Fibroblast of skin of right biceps (primary cell): ENCODE results near the gene CXCR4.

Source experiments
- DNase-seq: peaks from one replicate; pipeline ENCODE4 v3.0.0-alpha.2; 2013

CXCR4 gene

DNA sequence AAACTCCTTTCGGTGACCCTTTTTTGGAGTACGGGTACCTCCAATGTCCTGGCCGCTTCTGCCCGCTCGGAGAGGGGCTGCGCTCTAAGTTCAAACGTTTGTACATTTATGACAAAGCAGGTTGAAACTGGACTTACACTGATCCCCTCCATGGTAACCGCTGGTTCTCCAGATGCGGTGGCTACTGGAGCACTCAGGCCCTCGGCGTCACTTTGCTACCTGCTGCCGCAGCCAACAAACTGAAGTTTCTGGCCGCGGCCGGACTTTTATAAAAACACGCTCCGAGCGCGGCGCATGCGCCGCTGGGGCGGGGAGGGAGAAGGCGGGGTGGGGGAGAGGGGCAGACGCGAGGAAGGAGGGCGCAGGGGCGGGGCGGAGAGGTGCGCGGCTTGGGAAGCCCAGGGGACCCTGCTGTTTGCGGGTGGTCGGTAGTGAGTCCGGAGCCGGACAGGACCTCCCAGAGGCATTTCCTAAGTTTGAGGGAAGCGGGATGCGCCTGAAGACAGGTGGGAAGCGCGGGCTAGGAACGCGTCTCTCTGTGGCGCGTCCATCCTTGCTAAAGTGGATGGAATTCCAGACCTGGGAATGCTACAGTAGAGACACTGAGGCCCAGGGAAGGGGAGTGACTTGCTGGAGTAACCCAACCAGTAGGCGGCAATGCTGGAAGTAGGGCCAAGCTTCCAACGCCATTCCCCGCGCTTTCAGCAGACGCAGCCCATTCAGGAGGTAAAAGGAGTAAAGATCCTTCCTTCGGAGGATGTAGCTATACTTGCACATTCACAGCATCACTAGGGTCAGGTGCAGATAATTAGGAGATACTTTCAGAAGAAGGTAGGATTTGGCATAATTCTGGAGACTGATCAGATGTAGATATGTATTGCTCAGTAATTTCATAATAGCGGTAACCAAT, at the start of gene CXCR4:
TSS of gene CXCR4 (minus strand) at position 241 of the 910 bp plus-strand sequence. CDS start at position 152, 89 bp downstream.
- DNase-seq: peak; percentile 6

DNA sequence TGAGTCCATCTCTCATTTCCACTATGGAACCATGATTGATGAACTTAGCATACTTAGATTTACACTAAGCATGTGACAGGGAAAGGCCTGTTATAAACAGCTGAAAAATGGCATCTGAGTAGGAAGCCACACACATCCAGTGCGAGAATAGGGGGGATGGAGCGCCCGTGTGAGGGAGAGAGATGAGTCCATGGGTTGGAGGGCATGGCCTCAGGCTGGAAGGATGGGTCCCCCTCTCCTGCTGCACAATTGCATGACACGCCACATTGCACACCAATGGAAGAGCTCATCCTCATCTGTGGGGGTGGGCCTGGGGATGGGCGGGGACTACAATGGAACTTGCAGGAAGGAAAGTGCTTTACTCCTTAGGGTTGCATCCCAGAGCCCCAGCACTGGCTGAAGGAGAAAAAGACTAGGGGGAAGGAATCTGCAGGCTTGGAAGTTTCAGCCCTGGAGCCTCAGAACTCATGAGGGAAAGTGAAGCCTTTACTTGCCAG, 46.4 kb upstream of the CXCR4 start:
- DNase-seq: no peak

DNA sequence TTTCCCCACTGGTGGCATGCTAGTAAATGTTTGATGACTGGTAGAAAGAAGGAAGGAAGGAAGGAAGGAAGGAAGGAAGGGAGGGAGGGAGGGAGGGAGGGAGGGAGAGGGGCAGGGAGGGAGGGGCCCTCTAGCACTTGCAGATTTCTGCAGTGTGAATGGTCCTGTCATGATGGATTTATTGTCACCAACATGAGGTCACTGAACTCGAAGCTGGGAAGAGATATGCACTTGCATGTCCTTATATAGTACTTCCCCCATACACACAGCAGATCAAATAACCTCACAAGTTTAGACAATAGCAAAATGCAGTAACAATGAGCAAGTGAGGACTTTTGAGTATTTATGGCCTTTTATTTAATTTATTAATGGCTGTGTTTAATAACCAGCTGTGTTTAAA, 44.5 kb upstream of the CXCR4 start:
- no peak for DNase-seq

DNA sequence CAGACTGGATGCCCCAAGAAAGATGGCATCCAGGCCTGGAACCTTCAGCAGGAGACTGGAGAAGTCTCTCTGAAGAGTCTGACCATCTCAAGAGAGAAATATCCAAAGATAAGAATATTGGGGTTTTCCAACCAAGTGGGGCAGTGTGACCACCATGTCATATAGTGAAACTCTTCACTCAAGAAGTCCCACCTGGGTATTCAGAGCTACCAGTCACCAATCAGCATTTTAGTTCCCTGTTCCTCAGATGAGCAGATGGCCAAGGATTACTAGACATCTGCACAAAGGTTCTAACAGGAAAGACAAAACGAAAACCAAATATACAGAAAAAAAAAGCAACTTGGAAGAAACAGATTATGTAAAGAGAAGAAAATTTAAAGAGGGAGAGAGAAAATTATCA, 38.5 kb upstream of the CXCR4 start:
- no peak for DNase-seq

DNA sequence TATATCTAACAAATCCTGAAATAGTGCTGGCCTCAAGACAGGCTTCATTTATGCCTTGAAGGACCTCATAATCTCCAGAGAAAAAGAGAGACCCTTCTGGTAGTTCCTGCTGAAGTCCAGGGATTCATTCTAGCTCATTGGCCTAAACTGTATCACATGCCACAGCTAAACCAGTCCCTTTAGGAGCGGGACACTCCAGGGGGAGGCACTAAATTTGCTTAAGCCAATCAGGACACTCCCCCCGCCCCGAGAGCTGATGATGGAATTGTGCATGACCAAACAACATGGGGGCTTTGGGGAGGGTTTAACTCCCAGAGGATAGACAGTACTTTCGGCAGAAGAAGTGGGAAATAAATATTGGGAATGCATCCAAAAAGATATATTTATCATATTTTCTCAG, 36.4 kb upstream of the CXCR4 start:
- no peak for DNase-seq

DNA sequence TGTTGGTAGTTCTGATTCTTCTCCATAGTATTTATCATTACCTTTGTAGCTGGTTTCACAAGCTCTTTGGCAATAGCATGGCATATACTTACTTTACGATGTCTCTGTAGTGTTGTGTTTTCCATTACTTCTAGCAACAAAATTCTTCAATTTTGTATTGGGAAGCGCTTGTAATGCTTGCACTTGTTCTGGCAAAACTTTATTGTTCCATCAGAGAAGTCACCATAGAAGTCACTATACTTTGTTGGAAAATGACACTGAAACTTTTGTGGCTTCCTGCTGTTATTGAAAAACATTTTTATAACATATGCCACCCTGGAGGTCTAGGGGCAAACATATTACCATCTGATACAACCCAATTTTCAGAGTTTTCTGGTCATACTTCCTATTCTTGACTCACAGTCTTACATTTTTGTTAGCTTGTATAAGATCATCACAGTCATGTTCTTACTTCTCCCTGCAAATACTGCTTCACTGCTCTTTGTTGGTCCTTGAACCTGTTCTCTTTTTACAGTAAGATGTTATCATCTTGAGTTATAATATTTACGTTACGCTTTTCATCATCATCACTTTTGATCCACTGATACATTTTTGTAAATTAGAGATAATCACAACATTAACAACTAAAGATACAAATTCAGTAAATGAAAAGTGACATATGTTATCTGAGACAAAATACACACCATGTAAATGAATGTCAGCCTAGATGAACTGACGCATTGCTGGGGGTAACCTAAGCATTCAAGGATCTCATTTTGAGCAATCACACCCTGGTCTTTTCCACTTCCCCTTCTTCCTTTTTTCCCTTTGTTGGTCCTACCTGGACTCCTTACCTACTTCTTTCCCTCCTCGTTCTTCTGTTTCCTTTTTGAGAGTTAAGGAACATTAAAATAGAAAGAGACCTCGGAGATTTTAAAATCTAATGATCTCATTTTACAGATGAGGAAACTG, 33.3 kb upstream of the CXCR4 start:
- DNase-seq: no peak

DNA sequence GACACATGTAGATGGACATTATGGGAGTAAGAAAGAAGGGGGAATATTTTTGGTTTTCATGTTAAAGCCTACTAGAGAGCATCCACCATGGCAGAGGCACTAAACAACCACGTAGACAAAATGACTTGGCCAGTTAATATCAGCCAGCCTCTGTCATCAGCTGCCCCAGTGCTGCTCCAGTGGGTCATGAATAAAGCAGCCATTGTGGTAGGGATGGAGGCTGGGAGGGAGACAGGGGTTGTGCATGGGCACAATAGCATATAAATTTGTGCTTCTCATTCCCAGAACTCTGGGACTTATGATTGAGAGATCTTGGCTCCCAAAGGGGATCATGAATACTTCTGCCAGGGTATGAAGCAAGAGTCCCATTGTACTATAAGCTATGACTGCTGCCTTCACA, 31.1 kb upstream of the CXCR4 start:
- DNase-seq: no peak

DNA sequence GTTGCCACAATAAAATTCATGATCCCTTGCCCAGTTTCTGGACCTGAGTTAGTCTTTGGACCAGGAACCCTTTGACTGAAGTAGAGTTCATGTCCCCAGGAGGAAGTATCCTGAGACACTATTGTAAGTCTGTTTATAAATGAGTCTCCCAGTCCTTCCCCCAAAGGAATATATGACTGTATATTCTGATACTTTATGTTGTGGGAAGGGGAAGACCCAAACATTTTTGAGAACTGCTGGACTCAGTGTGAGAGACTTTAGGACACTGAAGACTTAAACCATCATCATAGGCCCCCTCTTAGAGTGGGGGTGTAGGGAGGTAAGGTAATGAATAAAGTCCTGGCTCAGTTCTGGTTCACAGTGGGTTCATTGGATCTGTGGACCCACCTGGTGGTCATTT, 28.6 kb upstream of the CXCR4 start:
- DNase-seq: no peak

DNA sequence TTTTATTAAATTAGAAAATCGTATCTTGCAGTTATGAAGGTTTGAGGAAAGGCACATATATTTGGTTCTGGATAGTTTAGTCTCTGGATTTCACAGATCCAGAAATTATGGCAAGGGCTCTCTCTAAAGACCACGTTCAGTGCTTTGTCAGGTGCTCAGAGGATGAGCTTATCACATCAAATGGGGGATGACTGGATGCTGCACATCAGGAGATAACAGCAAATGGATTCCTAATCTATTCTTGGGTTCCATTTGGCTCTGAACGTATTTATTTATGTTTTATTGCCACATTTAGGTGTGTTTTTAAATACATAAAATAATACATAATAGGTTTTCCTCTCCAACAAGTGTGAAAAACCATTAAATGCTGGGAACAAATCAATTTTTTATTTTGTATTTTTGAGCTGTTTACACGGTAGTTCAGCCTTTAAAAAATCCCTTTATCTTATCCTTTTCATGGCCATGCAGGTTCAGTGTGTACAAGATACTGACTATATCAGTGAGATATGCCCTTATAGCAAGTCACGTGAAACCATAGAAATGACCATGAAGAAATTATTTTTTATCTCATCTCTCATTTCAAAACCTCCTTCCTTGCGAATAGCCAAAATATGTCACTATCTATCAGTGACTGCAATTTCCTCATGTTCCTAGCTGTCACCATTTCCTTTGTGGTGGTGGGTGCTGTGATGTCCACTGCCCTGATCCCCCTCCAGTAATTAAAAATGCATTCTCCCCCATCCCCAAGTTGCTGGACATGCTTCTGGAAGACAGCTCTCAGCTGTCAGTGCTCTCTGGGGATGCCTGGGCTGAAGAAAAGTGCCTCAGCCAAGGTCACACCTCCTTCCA, 25.9 kb upstream of the CXCR4 start:
- no peak for DNase-seq

DNA sequence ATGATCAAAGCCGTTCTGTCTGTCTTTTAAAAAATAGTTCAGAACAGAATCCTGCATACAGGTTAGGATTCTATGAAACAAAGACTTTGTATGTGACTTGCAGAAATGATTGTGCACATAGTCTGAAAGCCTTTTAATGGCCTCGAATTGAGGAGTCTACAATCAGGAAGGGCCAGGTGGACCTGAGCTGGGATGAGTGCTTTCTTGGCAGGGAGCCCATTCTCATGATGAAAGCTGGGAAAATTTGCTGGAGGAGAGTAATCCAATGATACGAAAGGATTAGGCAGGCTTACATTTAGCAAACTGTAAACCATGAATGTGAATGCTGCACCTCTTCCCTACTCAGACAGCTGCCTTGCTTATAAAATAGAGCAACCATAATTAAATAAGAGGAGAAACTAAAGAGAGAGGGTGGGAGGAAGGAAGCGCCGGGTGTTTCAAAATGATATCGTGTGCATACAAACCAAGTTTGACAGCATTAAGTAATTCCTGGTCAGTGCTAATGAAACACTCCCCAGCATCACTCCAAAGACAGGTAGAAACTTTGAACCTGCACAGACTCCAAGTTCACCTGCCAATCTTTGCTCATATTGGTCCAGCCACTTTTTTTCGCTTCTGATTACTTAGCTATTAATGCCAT, 23.7 kb upstream of the CXCR4 start:
- no peak for DNase-seq

DNA sequence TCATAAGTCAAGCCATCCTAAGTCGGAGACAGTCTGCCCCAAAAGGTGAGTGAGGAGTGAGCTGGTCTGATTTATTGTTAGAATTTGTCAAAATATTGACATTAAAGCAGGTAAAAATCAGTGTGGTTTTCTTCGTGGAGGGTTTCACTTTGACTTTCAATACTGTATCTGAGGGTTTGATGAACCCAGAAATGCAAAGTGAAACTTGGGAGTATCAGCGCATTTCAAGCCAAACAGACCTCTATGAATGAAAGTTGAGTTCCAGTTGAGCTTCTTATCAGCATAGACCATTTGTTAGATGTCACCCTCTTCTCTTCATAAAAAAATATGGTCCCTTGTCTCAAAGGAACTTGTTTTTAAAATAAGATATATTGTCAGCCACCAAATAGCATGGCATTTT, 21.7 kb upstream of the CXCR4 start:
- no peak for DNase-seq

DNA sequence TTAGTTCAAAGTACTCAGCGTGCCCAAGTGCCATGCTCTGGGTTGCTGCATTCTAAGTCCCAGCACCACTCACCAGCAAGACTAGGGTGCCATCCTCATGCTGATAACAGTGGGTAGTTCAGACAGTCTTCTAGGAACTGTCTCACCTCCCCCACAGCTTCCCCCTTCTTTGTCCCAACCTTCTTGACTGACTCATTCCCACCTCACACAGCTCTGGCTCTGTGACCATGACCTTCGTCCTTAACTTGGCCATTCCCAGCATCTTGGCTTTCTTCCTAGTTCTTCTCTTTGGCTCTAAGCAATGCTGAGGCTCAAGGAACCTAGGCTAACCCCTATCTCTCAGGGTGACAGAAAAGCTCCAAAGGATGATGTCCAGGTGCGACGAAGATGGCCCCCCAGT, 20.0 kb upstream of the CXCR4 start:
- no peak for DNase-seq

DNA sequence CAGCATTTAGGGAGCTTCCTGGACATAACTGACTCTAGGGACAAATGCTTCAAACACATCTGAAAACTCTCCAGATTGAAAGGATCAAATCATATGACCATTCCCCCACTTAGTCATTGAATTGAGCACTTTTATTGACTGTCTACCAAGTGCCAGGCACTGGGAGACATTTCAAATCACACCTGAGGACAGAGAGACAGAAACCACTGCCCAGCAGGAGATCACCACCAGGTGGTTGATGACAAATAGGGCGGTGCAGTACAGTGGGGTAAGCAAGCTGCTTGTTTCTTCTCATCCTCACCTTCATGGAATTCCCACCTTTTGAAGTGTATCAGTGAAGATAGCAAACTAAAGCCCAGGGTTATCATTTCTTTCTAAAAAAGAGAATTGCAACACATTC, 19.0 kb upstream of the CXCR4 start:
- no peak for DNase-seq

DNA sequence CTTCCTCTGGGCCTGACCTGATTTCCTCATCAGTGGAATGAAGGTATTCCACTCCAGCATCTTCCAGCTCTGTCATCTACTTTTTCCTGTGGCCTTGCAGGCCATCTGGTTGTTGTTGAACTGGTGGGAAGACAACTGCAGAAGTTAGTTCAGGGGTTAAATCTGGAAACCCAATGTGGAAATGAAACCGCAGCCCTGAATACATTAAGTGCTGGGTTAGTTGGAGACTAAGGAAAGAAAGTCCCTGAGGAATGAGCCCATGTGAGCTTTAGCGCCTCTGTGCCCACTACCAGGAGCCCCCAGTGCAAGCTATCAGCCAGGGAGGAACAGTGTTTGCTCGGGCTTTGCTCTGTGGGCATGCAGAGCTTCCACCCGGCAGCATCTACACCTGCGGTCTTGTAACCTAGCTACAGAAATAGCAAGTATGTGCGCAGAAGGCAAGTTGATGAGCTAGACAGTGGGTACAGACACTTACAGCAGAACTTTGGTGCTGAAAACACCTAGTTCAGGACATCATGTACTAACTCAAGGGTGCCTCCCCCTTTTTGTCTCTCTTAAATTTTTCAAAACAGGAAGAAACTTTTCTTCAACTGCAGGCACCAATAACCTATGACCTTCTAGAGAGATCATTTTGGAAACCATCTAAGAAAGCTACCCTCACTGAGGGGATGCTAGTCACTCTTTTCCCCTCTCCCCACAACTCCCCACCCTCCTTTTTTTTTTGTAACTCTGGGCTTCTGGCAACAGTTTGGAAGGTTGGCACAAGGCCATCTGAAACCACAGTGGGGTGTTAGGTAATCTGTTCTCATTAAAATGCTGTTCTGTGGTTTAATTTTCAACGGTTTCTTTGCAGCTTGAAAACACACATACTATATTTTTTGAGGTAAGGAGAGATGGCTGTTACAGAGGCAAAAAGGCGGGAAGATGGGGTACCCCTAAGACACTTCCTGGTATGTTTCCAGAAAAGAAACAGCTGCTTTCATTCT, 18.3 kb upstream of the CXCR4 start:
- DNase-seq: no peak

DNA sequence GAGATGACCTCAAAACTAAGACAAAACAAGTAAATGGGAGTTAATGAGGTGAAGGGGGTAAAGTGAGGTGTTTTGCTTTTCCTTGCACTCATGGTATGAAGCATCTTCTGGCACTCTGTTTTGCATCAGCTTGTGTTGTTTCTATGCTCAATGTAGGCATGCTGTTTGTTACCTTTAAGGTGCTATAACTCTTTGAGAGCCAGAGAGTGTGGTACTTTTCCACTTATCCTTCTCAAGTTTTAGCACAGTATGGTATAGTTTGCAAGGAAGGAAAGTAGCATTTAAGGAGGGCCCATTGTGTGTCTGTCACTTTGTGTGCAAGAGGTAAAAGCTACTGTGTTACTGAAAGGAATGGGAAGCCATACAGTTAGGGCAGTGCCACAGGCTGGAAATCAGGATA, 17.5 kb upstream of the CXCR4 start:
- no peak for DNase-seq

DNA sequence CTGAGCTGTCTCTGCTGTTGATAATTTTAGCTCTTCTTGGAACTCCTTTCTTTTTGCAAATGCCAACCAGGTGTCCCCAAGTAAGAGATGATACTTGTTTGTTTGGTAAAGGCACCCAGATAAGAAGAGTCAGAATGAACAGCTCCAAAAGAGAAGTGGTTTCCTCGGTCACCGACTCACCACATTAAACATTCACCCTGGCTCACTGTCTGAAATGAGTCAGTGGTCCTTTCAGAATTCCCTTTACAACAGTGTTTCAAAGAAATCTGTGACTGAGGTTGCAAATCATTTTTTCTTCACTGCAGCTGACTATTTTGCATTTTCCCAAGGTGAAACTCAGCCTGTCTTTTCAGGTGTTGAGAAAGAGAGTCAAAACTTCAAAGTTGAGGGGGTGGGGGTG, 16.2 kb upstream of the CXCR4 start:
- no peak for DNase-seq

DNA sequence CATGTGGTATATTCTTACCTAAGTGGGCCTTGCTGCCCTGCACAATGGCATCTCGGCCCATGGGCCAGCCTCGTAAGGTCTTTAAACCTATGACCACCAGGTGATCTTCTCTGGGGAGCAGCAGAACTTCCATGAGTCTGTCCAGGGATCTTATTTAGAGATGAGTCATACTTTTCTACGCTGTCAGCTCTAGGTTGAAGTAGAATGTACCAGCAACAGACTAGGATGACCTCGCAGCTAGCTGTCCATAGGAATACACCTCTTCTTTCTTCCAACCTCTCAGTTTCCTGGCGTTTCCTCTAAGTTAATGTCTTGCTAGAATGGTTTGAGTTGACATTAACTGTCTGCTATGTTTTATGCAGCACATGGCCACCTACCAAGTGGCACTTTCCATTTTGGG, 15.6 kb upstream of the CXCR4 start:
- DNase-seq: no peak

DNA sequence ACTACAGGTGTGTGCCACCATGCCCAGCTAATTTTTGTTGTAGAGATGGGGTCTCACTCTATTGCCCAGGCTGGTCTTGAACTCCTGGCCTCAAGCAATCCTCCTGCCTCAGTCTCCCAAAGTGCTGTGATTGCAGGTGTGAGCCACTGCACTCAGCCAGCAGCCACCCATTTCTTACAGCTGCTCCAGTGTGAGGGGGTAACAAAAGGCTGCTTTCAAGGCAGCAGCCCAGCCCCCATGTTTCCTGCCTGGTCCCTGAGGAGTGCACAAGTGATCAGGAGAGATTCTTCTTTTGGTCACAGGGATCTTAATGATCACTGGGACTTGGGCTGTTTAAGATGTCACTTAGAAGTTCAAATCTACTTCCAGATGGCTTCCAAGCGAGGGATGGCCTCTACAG, 15.2 kb upstream of the CXCR4 start:
- no peak for DNase-seq

DNA sequence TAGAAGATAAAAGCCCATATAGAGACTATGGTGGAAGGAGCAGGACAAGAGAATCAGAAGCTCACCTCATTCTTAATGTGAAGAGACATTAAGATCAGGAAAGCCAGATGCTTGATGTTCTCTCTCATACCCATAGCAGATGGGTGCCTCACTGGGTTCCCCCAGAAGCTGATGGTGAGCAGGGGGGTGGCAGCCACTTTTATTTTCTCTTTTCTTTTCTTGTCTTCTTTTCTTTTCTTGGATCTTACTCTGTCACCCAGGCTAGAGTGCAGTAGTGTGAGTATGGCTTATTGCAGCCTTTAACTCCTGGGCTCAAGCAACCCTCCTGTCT, 14.8 kb upstream of the CXCR4 start:
- DNase-seq: no peak

DNA sequence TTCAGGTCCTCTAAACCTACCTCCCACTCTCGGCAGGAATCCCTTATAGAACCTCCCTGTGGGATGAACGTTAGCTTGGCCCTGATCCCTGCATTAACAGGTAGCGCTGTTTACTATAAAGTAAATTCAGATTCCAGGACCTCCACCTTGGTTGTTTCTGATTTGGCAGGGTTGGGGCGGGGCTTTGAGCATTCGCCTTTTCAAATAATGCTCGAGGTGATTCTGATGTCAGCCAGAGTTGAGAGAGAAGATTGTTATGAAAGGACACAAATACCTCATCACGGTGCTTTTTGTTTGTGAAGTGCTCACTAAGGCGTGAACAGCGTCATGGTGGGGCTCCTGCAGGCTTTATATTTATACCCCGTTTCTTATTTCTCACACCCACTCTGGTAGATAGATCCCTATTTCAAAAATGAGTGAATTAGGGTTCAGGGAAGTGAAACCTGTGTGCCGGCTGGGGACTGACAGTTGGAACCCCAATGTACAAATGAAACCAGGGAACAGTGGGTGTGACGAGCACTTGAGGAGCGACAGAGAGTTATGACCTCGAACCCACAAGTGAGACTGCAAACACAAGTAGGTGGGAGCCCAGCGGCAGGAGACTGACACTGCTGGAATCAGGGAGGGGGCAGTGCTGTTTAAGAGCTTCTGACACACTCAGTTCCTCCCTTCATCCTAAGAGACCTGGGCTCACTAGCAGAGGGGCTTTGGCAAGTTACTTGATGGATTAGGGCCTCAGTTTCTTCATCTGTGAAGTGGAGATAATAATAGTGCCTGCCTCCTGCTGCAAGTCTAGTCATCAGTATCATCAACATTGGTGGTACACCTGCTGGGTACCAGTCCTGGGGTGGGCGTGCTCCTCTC, 14.2 kb upstream of the CXCR4 start:
- no peak for DNase-seq
